ENCODE results near the gene COMTD1. TPM values are rescaled to one million over a fixed set of nuclear protein-coding genes. Genes with fewer than 3 reads are reported as not detected.

The COMTD1 gene
- total RNA-seq, 2 experiments from 2014 or later, result 37.7 to 47.2 TPM

DNA sequence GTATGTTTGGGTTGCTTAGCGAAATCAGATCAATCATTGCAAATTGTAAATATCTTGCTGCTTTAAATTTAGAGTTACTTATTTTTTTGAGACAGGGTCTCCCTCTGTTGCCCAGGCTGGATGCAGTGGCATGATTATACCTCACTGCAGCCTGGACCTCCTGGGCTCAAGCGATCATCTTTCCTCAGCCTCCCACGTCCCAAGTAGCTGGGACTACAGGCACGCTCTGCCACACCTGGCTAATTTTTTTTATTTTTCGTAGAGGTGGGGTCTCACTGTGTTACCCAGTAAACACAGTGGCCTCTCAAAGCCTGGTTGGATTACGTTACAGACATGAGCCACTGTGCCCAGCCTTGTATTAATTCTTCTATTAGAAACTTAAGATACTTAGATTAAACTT, 23.4 kb downstream of the COMTD1 start:
- intact Hi-C loops (cut with micrococcal nuclease; ENCODE audit: unreplicated experiment), result loop anchor here (5.0 kb wide), 1 partner anchor 100 kb away; the partner anchor contains the start of gene SAMD8
- Histone ChIP-seq H2AFZ (ENCODE audit: low read length) (no peak overlapping the region), H3K4me1 (ENCODE audit: insufficient read depth, low read length, poor library complexity, severe bottlenecking) (peaks cover 19% of the 10 kb centered on the region), H3K27ac (ENCODE audit: low read depth, low read length, poor library complexity, severe bottlenecking) (no peak overlapping the region), H3K36me3 (ENCODE audit: insufficient read depth, low read length) (peaks cover 62% of the 10 kb centered on the region), H3K79me2 (ENCODE audit: insufficient read depth, low read depth, low read length) (peaks cover 64% of the 10 kb centered on the region), H3K9me3 (ENCODE audit: low read length) (no peaks in the 10 kb centered on the region), H4K20me1 (ENCODE audit: insufficient read depth, low read length) (peaks cover 21% of the 10 kb centered on the region), H3K4me3 (ENCODE audit: low read depth, low read length, poor library complexity, severe bottlenecking) (peak overlapping the region; percentile 96), H3K4me2 (ENCODE audit: low read length) (peak overlapping the region; percentile 94), H3K9me2 (ENCODE audit: insufficient read depth, low read length) (no peaks in the 10 kb centered on the region)
- ChIA-PET CTCF (ENCODE audit: unreplicated experiment) (interaction anchor here (1.3 to 1.5 kb wide), 2 partner anchors 22 to 25 kb away, joined by 5 to 9 read pairs; no protein-coding TSS in a partner anchor), POLR2A (interaction anchor here (1.1 to 2.9 kb wide), 2 partner anchors 13 to 16 kb away, joined by 3 to 8 read pairs; no protein-coding TSS in a partner anchor)
- DNase-seq (ENCODE audit: low spot score), result no peak
- no TSS peak for BruUV-seq (replicated peaks)
- TF ChIP-seq EZH2phosphoT487 (IDR thresholded peaks at IDR 0.05; ENCODE audit: borderline replicate concordance, low read depth, low read length), result no peak
- TF ChIP-seq, protein P1, sequence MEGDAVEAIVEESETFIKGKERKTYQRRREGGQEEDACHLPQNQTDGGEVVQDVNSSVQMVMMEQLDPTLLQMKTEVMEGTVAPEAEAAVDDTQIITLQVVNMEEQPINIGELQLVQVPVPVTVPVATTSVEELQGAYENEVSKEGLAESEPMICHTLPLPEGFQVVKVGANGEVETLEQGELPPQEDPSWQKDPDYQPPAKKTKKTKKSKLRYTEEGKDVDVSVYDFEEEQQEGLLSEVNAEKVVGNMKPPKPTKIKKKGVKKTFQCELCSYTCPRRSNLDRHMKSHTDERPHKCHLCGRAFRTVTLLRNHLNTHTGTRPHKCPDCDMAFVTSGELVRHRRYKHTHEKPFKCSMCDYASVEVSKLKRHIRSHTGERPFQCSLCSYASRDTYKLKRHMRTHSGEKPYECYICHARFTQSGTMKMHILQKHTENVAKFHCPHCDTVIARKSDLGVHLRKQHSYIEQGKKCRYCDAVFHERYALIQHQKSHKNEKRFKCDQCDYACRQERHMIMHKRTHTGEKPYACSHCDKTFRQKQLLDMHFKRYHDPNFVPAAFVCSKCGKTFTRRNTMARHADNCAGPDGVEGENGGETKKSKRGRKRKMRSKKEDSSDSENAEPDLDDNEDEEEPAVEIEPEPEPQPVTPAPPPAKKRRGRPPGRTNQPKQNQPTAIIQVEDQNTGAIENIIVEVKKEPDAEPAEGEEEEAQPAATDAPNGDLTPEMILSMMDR (conservative IDR thresholded peaks at IDR 0.05; ENCODE audit: low read length), result no peak

DNA sequence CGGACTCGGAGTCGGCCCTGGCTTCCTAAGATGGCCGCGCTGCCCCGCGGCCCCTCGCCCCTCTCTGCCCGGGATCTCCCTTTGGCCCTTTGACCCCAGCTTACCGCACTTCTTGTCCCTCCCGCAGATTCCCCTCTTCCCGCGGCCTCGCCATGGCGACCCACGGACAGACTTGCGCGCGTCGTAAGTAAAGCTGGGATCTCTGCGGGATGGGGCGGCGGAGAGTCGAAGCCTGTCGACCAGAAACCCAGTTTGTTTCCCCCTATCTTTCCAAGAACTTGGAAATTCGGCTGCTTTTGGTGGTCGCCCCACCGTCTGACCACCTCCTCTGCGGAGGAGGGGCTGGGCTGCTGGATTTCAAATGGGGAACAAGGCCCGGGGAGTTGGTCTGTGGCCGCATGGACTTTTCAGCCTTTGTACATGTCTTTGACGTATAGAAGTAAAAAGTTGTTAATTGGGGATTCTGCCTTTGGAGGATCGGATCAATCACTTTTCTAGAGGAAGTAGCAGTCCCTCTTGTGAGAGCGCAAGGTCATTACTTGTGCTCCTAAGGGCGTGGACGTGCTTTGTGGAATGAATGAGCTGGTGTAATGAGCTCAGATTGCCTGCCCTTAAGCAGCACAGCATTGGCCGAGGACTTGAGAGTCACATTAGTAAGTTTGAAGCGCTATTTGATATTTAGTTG, 24.6 kb downstream of the COMTD1 start:
- H3K79me2 ChIP-seq (ENCODE audit: insufficient read depth, low read depth, low read length), result peaks cover 52% of the 10 kb centered on the region
- no peak for TF ChIP-seq EZH2phosphoT487 (IDR thresholded peaks at IDR 0.05; ENCODE audit: borderline replicate concordance, low read depth, low read length)
- intact Hi-C loops (cut with micrococcal nuclease; ENCODE audit: unreplicated experiment), result loop anchor here (5.0 kb wide), 1 partner anchor 99 kb away; the partner anchor contains the start of gene SAMD8
- ChIA-PET POLR2A (interaction anchor here (0.6 to 2.9 kb wide), 9 partner anchors 11 to 1364 kb away, joined by 3 to 20 read pairs (median 8); no protein-coding TSS in a partner anchor), CTCF (ENCODE audit: unreplicated experiment) (interaction anchor here (0.5 to 1.6 kb wide), 7 partner anchors 20 to 745 kb away, joined by 3 to 11 read pairs (median 5); partner anchors contain the start of gene COMTD1)
- H3K36me3 ChIP-seq (ENCODE audit: insufficient read depth, low read length), result peaks cover 50% of the 10 kb centered on the region
- H3K4me1 ChIP-seq (ENCODE audit: insufficient read depth, low read length, poor library complexity, severe bottlenecking), result peaks cover 19% of the 10 kb centered on the region
- peak; percentile 47 for DNase-seq (ENCODE audit: low spot score)
- no peaks in the 10 kb centered on the region for H3K9me3 ChIP-seq (ENCODE audit: low read length)
- H4K20me1 ChIP-seq (ENCODE audit: insufficient read depth, low read length), result peaks cover 13% of the 10 kb centered on the region; the same call in 1 of the 2 replicates
- H3K4me2 ChIP-seq (ENCODE audit: low read length), result peak overlapping the region; percentile 94
- BruUV-seq (replicated peaks), result no TSS peak
- H3K4me3 ChIP-seq (ENCODE audit: low read depth, low read length, poor library complexity, severe bottlenecking), result peak overlapping the region; percentile 96
- H3K9me2 ChIP-seq (ENCODE audit: insufficient read depth, low read length), result no peaks in the 10 kb centered on the region
- H2AFZ ChIP-seq (ENCODE audit: low read length), result peak overlapping the region; percentile 40; the same call in 1 of the 2 replicates
- H3K27ac ChIP-seq (ENCODE audit: low read depth, low read length, poor library complexity, severe bottlenecking), result peak overlapping the region; percentile 75

DNA sequence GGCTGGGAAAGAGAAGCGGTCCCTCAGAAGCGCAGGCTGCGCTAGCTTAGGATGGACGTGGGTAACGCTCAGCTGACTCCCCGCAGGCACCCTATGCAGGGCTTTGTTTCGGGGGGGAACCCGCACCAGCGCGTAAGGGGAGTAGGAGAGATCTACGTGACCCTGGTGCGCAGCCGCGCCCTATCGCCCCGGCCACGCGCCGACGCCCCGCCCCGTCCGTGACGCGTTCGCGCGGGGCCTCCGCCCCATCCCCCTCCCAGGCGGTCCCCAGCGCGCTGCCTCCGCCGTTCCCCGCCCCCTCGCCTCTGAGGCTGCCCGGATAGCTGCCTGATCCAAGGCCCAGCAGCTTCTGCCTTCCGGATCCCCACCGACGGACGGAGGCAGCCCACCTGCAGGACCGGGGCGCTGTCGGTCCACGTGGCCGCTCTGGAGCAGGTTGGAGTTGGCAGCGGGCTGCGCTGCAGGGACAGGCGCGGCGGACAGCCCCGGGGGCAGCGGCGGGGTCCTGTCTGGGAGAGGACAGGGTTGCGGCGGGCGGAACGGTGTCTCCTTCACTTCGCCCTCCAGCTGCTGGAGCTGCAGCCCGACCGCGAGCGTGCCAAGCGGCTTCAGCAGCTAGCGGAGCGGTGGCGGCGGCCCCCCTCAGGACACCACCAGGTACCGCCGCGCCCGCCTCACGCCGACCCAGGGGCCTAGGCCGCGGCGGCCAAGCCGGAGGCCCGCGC, 25.3 kb downstream of the COMTD1 start, which contains the start of gene VDAC2:
VDAC2 (plus strand) TSS at position 515 of the 725 bp plus-strand sequence. CDS start 363 bp downstream, outside the sequence.
- H3K4me3 ChIP-seq (ENCODE audit: low read depth, low read length, poor library complexity, severe bottlenecking), result peak within 1 kb of the TSS; percentile 96
- peaks cover 45% of the 10 kb centered on the region for H3K79me2 ChIP-seq (ENCODE audit: insufficient read depth, low read depth, low read length)
- peaks cover 11% of the 10 kb centered on the region; the same call in 1 of the 2 replicates for H4K20me1 ChIP-seq (ENCODE audit: insufficient read depth, low read length)
- no peaks in the 10 kb centered on the region for H3K9me2 ChIP-seq (ENCODE audit: insufficient read depth, low read length)
- peak within 1 kb of the TSS; percentile 75 for H3K27ac ChIP-seq (ENCODE audit: low read depth, low read length, poor library complexity, severe bottlenecking)
- CTCF ChIA-PET (ENCODE audit: unreplicated experiment), result interaction anchor here (0.5 to 1.6 kb wide), 4 partner anchors 21 to 356 kb away, joined by 3 to 11 read pairs (median 4); partner anchors contain the start of gene COMTD1
- H3K4me1 ChIP-seq (ENCODE audit: insufficient read depth, low read length, poor library complexity, severe bottlenecking), result peaks cover 19% of the 10 kb centered on the region
- TF ChIP-seq EZH2phosphoT487 (IDR thresholded peaks at IDR 0.05; ENCODE audit: borderline replicate concordance, low read depth, low read length), result no peak
- TF ChIP-seq, protein P1 (conservative IDR thresholded peaks at IDR 0.05; ENCODE audit: low read length), result no peak
- intact Hi-C loops (cut with micrococcal nuclease; ENCODE audit: unreplicated experiment), result loop anchor here (1.0 to 5.0 kb wide), 3 partner anchors 22 to 98 kb away; partner anchors contain the start of gene SAMD8
- H3K36me3 ChIP-seq (ENCODE audit: insufficient read depth, low read length), result peaks cover 43% of the 10 kb centered on the region
- peak within 1 kb of the TSS; percentile 94 for H3K4me2 ChIP-seq (ENCODE audit: low read length)
- POLR2A ChIA-PET, result interaction anchor here (0.5 to 2.9 kb wide), 14 partner anchors 9 to 1114 kb away, joined by 3 to 20 read pairs (median 3); no protein-coding TSS in a partner anchor
- BruUV-seq (replicated peaks), result no TSS peak
- DNase-seq (ENCODE audit: low spot score), result peak; percentile 92
- peak within 1 kb of the TSS; percentile 83 for H2AFZ ChIP-seq (ENCODE audit: low read length)
- H3K9me3 ChIP-seq (ENCODE audit: low read length), result no peaks in the 10 kb centered on the region
